HepG2 (cell line): ENCODE data around the gene NFATC4. TPM values are rescaled to one million over a fixed set of nuclear protein-coding genes. Genes with fewer than 3 reads are reported as not detected.

Experiments
- BCL3 ChIP-seq: sonication (generic); formaldehyde crosslinking; IDR thresholded peaks from 2 replicates; pipeline ENCODE4 v1.5.1; 2020; ENCODE audit warnings: mild to moderate bottlenecking, missing genetic modification reagents, moderate library complexity
- FOXP4 ChIP-seq: sonication (generic); formaldehyde crosslinking; IDR thresholded peaks from 2 replicates; pipeline ENCODE4 v1.4.0; 2020; ENCODE audit warnings: missing genetic modification reagents
- MBNL3 ChIP-seq: fragments of 250-450 bp; sonication (Bioruptor Pico); conservative IDR thresholded peaks from 2 replicates; pipeline ENCODE4 v1.8.0; 2022; ENCODE audit warnings: mild to moderate bottlenecking, inconsistent platforms
- NCOA2 ChIP-seq: sonication (generic); formaldehyde crosslinking; IDR thresholded peaks from 2 replicates; pipeline ENCODE4 v1.8.0; 2022; ENCODE audit warnings: inconsistent platforms
- RFXAP ChIP-seq: sonication (generic); formaldehyde crosslinking; IDR thresholded peaks from 2 replicates; pipeline ENCODE4 v1.4.0; 2020; ENCODE audit warnings: missing genetic modification reagents, borderline replicate concordance
- SMAD1 ChIP-seq: sonication (generic); formaldehyde crosslinking; IDR thresholded peaks from 2 replicates; pipeline ENCODE4 v1.4.0; 2020; ENCODE audit warnings: missing genetic modification reagents, low read depth, mild to moderate bottlenecking, borderline replicate concordance
- SNAPC4 ChIP-seq: sonication (generic); formaldehyde crosslinking; IDR thresholded peaks from 2 replicates; pipeline ENCODE4 v1.4.0; 2020; ENCODE audit warnings: mild to moderate bottlenecking, missing genetic modification reagents
- SP1 ChIP-seq, 2 experiments: fragments of 450-650 bp in 1 of 2; sonication (generic) in 1 of 2; formaldehyde crosslinking in 1 of 2; IDR thresholded peaks; 2 replicates each; pipeline versions ENCODE4 v1.4.0 to v1.6.1; 2016 to 2020; ENCODE audit warnings: missing genetic modification reagents in 1 of 2
- TRIM24 ChIP-seq: sonication (generic); formaldehyde crosslinking; IDR thresholded peaks from 2 replicates; pipeline ENCODE4 v1.8.0; 2022; ENCODE audit warnings: mild to moderate bottlenecking, missing genetic modification reagents
- ZBTB10 ChIP-seq: sonication (generic); formaldehyde crosslinking; IDR thresholded peaks from 2 replicates; pipeline ENCODE4 v1.4.0; 2020; ENCODE audit warnings: missing genetic modification reagents, borderline replicate concordance
- ZBTB49 ChIP-seq: sonication (generic); formaldehyde crosslinking; IDR thresholded peaks from 2 replicates; pipeline ENCODE4 v1.4.0; 2020; ENCODE audit warnings: missing genetic modification reagents, borderline replicate concordance
- ZKSCAN8 ChIP-seq: IDR thresholded peaks from 2 replicates; pipeline ENCODE4 v1.6.1; 2016; ENCODE audit warnings: borderline replicate concordance, missing genetic modification reagents, missing compliant biosample characterization
- ZNF256 ChIP-seq: sonication (generic); formaldehyde crosslinking; conservative IDR thresholded peaks from 2 replicates; pipeline ENCODE4 v1.4.0; 2020; ENCODE audit warnings: missing genetic modification reagents
- ZNF496 ChIP-seq: sonication (generic); formaldehyde crosslinking; IDR thresholded peaks from 2 replicates; pipeline ENCODE4 v1.8.1; 2023; ENCODE audit warnings: mild to moderate bottlenecking, moderate library complexity, missing genetic modification reagents; ENCODE audit not compliant: insufficient replicate concordance
- ZNF543 ChIP-seq: sonication (generic); formaldehyde crosslinking; IDR thresholded peaks from 2 replicates; pipeline ENCODE4 v1.4.0; 2020; ENCODE audit warnings: mild to moderate bottlenecking, missing genetic modification reagents
- polyA plus RNA-seq, 8 experiments: library from polyadenylated mRNA; depleted of rRNA in 3 of 8; stranded (reverse) in 7 of 8; unstranded in 1 of 8; fragments of >200 nt; fragmentation: Illumina TruSeq in 4 of 8; extraction: Trizol in 4 of 8; gene quantifications; 2 replicates each; pipeline versions ENCODE4 v1.2.1 to v1.2.3, GENCODE V29; 2011 to 2016; ENCODE audit warnings: low read depth in 4 of 8, missing spikeins in 1 of 8, mixed read lengths in 1 of 8; ENCODE audit not compliant: insufficient read depth in 1 of 8
- total RNA-seq, 5 experiments: library from RNA; depleted of rRNA; stranded (reverse); fragments of >200 nt; fragmentation: Illumina TruSeq; extraction: Trizol; gene quantifications; 2 replicates each; pipeline ENCODE4 v1.2.3, GENCODE V29; 2016; ENCODE audit warnings: low read depth in 1 of 5

The NFATC4 gene
- total and polyA plus RNA-seq, 2 of the 13 experiments (the other 11 are each of a cell fraction or from before 2014, with no cell fraction given), result 0.04 to 0.15 TPM

- TF ChIP-seq ZBTB49 (CRISPR knock-in tag) (no peak), RFXAP (0 out of 2 replicates have a peak, but pooled peaks have one; percentile 35), ZKSCAN8 (no peak), ZNF256 (CRISPR knock-in tag) (peak; percentile 22; the same call in 1 of the 2 replicates), SP1 (IDR thresholded peaks at IDR 0.05) (no peak), SP1 (CRISPR knock-in tag; IDR thresholded peaks at IDR 0.05) (no peak), ZNF496 (CRISPR knock-in tag) (no peak), SMAD1 (CRISPR knock-in tag) (no peak), NCOA2 (no peak), ZBTB10 (no peak), MBNL3 (no peak), FOXP4 (CRISPR knock-in tag) (0 out of 2 replicates have a peak, but pooled peaks have one; percentile 12), SNAPC4 (CRISPR knock-in tag) (no peak), ZNF543 (CRISPR knock-in tag) (no peak), BCL3 (no peak), TRIM24 (CRISPR knock-in tag) (peak; percentile 66; the same call in 1 of the 2 replicates)
Observed at GRCh38 chr14:24331731-24332267, 36.2 kb upstream of the NFATC4 start (continued).
